Stimulated activated naive CD4-positive, alpha-beta T cell (primary cell): ENCODE data around the gene THRB.

ENCODE experiments used
- DNase-seq, 6 experiments: peaks; one replicate each; lab custom pipeline; 2025; lab: John Stamatoyannopoulos, UW

Gene THRB

GRCh38 chr3:24494618-24495325 lies at the start of gene THRB:
TSS of gene THRB (minus strand) at chr3:24494850.
- no peak for DNase-seq

GRCh38 chr3:24541935-24542334 lies 47.3 kb upstream of the THRB start:
- no peak for DNase-seq

- no peak for DNase-seq
These were observed 46.2 kb upstream of the THRB start for GRCh38 chr3:24540821-24541220.

- no peak for DNase-seq
These were observed 45.0 kb upstream of the THRB start for GRCh38 chr3:24539699-24540098.

GRCh38 chr3:24538891-24539290 lies 44.2 kb upstream of the THRB start:
- no peak for DNase-seq

- no peak for DNase-seq
These were observed 39.0 kb upstream of the THRB start for GRCh38 chr3:24533561-24534193.

- no peak for DNase-seq
These were observed 35.8 kb upstream of the THRB start for GRCh38 chr3:24530471-24530870.

- no peak for DNase-seq
These were observed 34.6 kb upstream of the THRB start for GRCh38 chr3:24529210-24529609.

- DNase-seq, result no peak
These were observed 32.1 kb upstream of the THRB start for GRCh38 chr3:24526640-24527212.

- no peak for DNase-seq
These were observed 30.9 kb upstream of the THRB start for GRCh38 chr3:24525557-24525956.

GRCh38 chr3:24525022-24525421 lies 30.4 kb upstream of the THRB start:
- DNase-seq, result no peak

GRCh38 chr3:24523988-24524727 lies 29.5 kb upstream of the THRB start:
- DNase-seq, result no peak

GRCh38 chr3:24523215-24523614 lies 28.6 kb upstream of the THRB start:
- no peak for DNase-seq

GRCh38 chr3:24522146-24522579 lies 27.5 kb upstream of the THRB start:
- no peak for DNase-seq

- DNase-seq, result no peak
These were observed 26.9 kb upstream of the THRB start for GRCh38 chr3:24521420-24522145.

GRCh38 chr3:24520976-24521419 lies 26.3 kb upstream of the THRB start:
- no peak for DNase-seq

- DNase-seq, result no peak
These were observed 25.4 kb upstream of the THRB start for GRCh38 chr3:24520101-24520495.

GRCh38 chr3:24519368-24520100 lies 24.9 kb upstream of the THRB start:
- no peak for DNase-seq

- no peak for DNase-seq
These were observed 24.3 kb upstream of the THRB start for GRCh38 chr3:24518990-24519367.

GRCh38 chr3:24514119-24514518 lies 19.5 kb upstream of the THRB start:
- no peak for DNase-seq

- DNase-seq, result no peak
These were observed 18.8 kb upstream of the THRB start for GRCh38 chr3:24513463-24513862.
